Fibroblast of lung (primary cell): ENCODE data around the gene USO1.

Experiments used
- EZH2 ChIP-seq: IDR thresholded peaks from 2 replicates; pipeline ENCODE4 v1.5.1; 2012; ENCODE audit warnings: low read length, control low read depth, mild to moderate bottlenecking; ENCODE audit errors: missing control alignments
- TF ChIP-seq, protein P1 (sequence below), 2 donors: IDR thresholded peaks in 1 of 2; conservative IDR thresholded peaks in 1 of 2; 1 replicate in 1 of 2; 2 replicates in 1 of 2; pipeline ENCODE4 v1.5.1; 2011 to 2012; ENCODE audit warnings: low read length in 2 of 2, control low read depth in 1 of 2, inconsistent platforms in 1 of 2, low read depth in 1 of 2, mild to moderate bottlenecking in 1 of 2

DNA sequence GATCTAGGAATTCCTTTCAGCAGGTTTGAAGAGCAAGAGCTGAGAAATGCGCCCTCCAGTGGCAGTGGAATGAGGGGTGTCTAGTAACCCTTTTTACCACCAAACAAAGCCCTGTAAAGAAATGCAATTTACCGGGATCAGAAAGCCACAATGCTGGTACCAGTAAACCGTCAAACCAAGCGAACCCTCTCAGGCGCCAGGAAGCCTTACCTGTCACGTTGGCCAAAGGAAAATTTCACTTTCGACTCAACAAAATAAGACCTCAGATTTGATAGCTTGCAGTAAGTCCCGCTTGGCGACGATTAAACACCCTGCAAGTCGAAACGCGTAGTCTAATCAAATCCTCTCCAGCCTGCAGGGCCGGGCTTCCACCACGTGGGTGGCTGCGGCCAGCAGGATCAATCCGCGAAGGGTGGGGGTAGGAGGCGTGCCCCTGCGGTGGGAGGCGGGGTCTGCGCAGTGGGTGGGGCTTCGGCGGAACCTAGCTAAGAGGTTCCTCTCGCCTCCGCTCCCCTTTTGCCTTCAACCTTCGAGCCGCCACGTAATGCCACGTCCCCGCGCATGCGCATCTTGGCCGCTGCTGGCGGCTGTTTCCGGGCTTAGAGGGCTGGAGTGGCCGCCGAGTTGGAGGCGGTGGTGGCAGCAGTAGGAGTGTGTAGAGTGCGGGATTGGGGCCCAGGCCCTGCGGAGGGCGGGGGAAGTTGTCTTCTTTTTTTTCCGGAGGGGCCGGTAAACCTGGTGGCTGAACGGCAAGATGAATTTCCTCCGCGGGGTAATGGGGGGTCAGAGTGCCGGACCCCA, at the start of gene USO1:
- TF ChIP-seq, protein P1, sequence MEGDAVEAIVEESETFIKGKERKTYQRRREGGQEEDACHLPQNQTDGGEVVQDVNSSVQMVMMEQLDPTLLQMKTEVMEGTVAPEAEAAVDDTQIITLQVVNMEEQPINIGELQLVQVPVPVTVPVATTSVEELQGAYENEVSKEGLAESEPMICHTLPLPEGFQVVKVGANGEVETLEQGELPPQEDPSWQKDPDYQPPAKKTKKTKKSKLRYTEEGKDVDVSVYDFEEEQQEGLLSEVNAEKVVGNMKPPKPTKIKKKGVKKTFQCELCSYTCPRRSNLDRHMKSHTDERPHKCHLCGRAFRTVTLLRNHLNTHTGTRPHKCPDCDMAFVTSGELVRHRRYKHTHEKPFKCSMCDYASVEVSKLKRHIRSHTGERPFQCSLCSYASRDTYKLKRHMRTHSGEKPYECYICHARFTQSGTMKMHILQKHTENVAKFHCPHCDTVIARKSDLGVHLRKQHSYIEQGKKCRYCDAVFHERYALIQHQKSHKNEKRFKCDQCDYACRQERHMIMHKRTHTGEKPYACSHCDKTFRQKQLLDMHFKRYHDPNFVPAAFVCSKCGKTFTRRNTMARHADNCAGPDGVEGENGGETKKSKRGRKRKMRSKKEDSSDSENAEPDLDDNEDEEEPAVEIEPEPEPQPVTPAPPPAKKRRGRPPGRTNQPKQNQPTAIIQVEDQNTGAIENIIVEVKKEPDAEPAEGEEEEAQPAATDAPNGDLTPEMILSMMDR (conservative IDR thresholded peaks at IDR 0.05 in 1 of 2, IDR thresholded peaks at IDR 0.05 in 1 of 2; ENCODE audit: low read depth in 1 of 2, low read length in 2 of 2) = peak; percentile 88 to 92
- no peak for TF ChIP-seq EZH2
